Hindlimb muscle (tissue), 1 donor: ENCODE results near the gene FCGR1A. TPM values are rescaled to one million over a fixed set of nuclear protein-coding genes. Genes with fewer than 3 reads are reported as not detected.
"Not testable (repeated sequence)": the region's sequence is repeated elsewhere in the genome, so short reads cannot be mapped to it uniquely, and the experiment has no call there.

Experiments used
- DNase-seq: peaks from one replicate; pipeline ENCODE4 v3.0.0-alpha.2; 2013
- polyA plus RNA-seq: library from polyadenylated mRNA; unstranded; fragments of 120-200 nt; gene quantifications from one replicate; pipeline ENCODE4 v1.2.1, GENCODE V29; 2013; ENCODE audit not compliant: insufficient read length

FCGR1A gene
- polyA plus RNA-seq, 1 donor: 3.0 TPM

DNA sequence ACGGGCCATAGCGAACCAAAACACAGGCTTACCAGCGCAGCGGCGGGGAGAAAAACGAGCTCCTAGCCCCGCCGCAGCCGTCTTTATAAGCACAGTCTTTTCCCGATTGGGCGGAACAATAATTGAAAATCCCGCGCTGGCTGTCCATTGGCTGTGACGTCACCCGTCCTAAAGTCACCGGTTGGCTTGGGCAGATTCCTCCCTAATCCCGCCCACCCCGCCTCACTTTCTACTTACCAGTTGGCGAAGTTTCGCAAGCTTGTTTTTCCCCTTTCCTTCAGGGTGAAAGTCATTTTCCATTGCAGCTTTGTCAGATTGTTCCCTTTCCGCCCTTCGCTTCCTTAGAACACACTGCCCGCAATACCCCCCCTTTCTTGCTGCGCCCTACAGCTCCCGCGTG is 58.7 kb downstream of the FCGR1A start:
- DNase-seq: not testable (repeated sequence)

Other genes starting within 250 kb of the FCGR1A start
- not detected for gene PPIAL4C, start 198.8 kb upstream of the FCGR1A start, polyA plus RNA-seq
- 14.4 TPM for gene BOLA1, start 116.9 kb downstream of the FCGR1A start, polyA plus RNA-seq
- 2.1 TPM for gene SV2A, start 135.2 kb downstream of the FCGR1A start, polyA plus RNA-seq
- gene SF3B4, start 145.1 kb downstream of the FCGR1A start, polyA plus RNA-seq: 41.1 TPM
- 10.0 TPM for gene MTMR11, start 154.2 kb downstream of the FCGR1A start, polyA plus RNA-seq
- gene OTUD7B, start 228.0 kb downstream of the FCGR1A start, polyA plus RNA-seq: 14.6 TPM